GM10248 (cell line): ENCODE data around the gene NSD1.

ENCODE experiments used
- CTCF ChIA-PET: fragments of 300-600 bp; sonication (Branson Sonifier 250); formaldehyde crosslinking; extraction: SDS; loops from one replicate; lab custom pipeline; 2021; ENCODE audit warnings: antibody characterized with exemption; lab: Yijun Ruan, JAX
- POLR2A ChIA-PET: fragments of 350-650 bp; sonication (Branson Sonifier 250); formaldehyde crosslinking; extraction: SDS; loops from one replicate; lab custom pipeline; 2020; ENCODE audit warnings: antibody characterized with exemption; lab: Yijun Ruan, JAX
- DNase-seq: peaks from one replicate; pipeline ENCODE4 v3.0.0; 2012; ENCODE audit errors: extremely low spot score
- TF ChIP-seq, protein P1 (sequence below): IDR thresholded peaks from 2 replicates; pipeline ENCODE4 v1.5.1; 2012; ENCODE audit warnings: mild to moderate bottlenecking, low read depth; ENCODE audit errors: extremely low read depth, missing control alignments, control extremely low read depth

Gene NSD1

DNA sequence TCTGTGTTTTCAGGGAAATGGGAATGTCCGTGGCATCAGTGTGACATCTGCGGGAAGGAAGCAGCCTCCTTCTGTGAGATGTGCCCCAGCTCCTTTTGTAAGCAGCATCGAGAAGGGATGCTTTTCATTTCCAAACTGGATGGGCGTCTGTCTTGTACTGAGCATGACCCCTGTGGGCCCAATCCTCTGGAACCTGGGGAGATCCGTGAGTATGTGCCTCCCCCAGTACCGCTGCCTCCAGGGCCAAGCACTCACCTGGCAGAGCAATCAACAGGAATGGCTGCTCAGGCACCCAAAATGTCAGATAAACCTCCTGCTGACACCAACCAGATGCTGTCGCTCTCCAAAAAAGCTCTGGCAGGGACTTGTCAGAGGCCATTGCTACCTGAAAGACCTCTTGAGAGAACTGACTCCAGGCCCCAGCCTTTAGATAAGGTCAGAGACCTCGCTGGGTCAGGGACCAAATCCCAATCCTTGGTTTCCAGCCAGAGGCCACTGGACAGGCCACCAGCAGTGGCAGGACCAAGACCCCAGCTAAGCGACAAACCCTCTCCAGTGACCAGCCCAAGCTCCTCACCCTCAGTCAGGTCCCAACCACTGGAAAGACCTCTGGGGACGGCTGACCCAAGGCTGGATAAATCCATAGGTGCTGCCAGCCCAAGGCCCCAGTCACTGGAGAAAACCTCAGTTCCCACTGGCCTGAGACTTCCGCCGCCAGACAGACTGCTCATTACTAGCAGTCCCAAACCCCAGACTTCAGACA lies 160.4 kb downstream of the NSD1 start:
- CTCF ChIA-PET, result interaction anchor here (0.7 to 2.8 kb wide), 6 partner anchors 9 to 75 kb away, joined by 3 to 20 read pairs (median 4); partner anchors contain the start of genes PRELID1 and RAB24

DNA sequence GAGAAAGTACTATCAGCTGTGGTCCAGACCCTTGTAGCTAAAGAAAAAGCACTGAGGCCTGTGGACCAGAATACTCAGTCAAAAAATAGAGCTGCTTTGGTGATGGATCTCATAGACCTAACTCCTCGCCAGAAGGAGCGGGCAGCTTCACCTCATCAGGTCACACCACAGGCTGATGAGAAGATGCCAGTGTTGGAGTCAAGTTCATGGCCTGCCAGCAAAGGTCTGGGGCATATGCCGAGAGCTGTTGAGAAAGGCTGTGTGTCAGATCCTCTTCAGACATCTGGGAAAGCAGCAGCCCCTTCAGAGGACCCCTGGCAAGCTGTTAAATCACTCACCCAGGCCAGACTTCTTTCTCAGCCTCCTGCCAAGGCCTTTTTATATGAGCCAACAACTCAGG lies 161.1 kb downstream of the NSD1 start:
- DNase-seq, result no peak
- ChIA-PET POLR2A (no interaction called here), CTCF (interaction anchor here (1.0 to 2.8 kb wide), 5 partner anchors 9 to 74 kb away, joined by 3 to 20 read pairs (median 4); partner anchors contain the start of genes PRELID1 and RAB24)
- TF ChIP-seq, protein P1, sequence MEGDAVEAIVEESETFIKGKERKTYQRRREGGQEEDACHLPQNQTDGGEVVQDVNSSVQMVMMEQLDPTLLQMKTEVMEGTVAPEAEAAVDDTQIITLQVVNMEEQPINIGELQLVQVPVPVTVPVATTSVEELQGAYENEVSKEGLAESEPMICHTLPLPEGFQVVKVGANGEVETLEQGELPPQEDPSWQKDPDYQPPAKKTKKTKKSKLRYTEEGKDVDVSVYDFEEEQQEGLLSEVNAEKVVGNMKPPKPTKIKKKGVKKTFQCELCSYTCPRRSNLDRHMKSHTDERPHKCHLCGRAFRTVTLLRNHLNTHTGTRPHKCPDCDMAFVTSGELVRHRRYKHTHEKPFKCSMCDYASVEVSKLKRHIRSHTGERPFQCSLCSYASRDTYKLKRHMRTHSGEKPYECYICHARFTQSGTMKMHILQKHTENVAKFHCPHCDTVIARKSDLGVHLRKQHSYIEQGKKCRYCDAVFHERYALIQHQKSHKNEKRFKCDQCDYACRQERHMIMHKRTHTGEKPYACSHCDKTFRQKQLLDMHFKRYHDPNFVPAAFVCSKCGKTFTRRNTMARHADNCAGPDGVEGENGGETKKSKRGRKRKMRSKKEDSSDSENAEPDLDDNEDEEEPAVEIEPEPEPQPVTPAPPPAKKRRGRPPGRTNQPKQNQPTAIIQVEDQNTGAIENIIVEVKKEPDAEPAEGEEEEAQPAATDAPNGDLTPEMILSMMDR, result no peak

More for the DNA sequence above, 160.4 kb downstream of the NSD1 start:
- POLR2A ChIA-PET, result no interaction called here
- TF ChIP-seq, protein P1, result no peak
- no peak for DNase-seq

DNA sequence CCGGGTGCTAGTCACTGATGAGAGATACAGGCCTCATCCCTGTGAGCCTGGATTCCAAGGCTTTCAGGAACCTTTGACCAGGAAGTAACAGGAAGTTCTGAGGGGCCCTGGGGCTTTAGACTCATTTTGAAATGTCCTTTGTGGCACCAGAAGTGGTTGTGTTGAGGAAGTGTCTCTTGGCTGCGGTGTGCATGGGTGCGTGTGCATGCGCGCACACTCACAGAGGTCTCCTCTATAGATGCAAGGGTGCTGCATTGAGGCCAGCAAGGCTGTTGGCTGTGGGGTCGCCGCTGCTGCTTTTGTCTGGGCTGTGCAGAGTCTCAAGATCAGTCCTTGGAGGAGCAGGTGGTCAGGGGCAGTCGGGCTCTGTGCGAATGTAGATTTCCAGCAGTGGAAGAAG lies 162.4 kb downstream of the NSD1 start:
- POLR2A ChIA-PET, result no interaction called here
- CTCF ChIA-PET, result interaction anchor here (2.5 to 6.4 kb wide), 2 partner anchors 14 to 182 kb away, joined by 8 to 56 read pairs; no protein-coding TSS in a partner anchor
- TF ChIP-seq, protein P1, result no peak
- DNase-seq, result no peak

DNA sequence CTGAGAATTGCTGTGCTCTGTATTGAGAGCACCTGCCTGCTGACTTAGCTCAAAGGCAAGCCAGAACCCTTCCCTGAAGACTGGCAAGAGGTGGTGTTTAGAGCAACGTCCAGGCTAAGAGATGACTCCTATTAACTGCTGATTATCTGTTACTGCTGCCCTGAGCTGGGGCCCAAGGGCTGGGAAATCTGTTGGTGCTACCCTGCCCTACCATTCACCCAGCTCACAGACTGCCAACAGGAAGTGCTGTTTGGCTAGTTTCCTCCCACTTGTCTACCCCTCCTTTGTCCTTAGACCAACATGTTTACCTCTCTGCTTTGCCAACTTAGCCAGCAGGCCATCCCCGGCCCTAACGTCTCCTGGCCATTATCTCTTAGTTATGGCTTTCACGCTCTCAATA lies 163.0 kb downstream of the NSD1 start:
- no peak for DNase-seq
- TF ChIP-seq, protein P1, result no peak
- ChIA-PET POLR2A (no interaction called here), CTCF (interaction anchor here (1.5 to 6.4 kb wide), 4 partner anchors 13 to 184 kb away, joined by 4 to 56 read pairs (median 7); no protein-coding TSS in a partner anchor)

DNA sequence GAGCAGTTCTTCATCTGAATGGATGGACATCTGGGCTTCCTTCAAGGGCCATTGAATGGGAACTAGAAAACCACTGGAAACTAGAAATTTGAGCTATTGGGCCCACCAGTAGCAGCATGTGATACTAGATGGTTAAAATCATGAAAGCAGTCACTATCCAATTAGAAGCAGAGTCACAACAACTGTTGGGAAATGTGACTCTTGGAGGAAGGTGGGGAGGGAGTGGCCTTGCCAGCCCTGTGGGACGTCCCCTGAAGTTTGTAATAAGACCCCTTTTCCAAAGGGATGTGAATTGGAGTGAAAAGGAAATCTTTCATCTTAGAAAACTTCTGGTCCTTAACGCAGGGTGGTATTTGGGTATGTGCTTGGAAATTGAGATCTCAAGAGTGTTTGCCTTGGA lies 164.3 kb downstream of the NSD1 start:
- POLR2A ChIA-PET, result no interaction called here
- CTCF ChIA-PET, result interaction anchor here (1.2 to 6.4 kb wide), 7 partner anchors 10 to 186 kb away, joined by 3 to 56 read pairs (median 4); no protein-coding TSS in a partner anchor
- no peak for DNase-seq
- TF ChIP-seq, protein P1, result no peak

DNA sequence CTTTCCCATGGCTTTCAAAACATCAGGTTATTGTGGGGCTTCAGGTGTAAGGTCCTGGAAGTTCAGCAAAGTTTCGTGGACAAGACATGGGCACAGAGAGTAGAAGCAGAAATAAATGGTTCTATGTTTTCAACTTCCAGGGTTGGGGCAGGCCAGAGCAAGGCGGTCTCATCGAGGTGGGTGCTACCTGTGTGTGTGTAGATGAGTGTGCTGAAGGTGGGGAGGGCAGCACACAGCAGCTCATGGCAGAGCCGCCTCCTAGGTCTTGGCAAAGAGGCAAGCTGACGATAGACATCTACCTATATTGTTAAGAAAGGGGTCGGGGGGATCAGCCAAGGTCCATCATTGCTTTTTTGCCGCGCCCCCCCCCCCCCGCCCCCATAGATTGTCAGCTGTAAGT lies 166.1 kb downstream of the NSD1 start:
- TF ChIP-seq, protein P1, result no peak
- POLR2A ChIA-PET, result no interaction called here
- no peak for DNase-seq
- CTCF ChIA-PET, result interaction anchor here (0.9 to 6.4 kb wide), 6 partner anchors 10 to 187 kb away, joined by 3 to 56 read pairs (median 4); no protein-coding TSS in a partner anchor
